Mesothelial cell of epicardium (in vitro differentiated cells): ENCODE measurements around the gene RALGPS2. TPM values are rescaled to one million over a fixed set of nuclear protein-coding genes. Genes with fewer than 3 reads are reported as not detected.

Experiments used
- DNase-seq, 2 experiments: peaks; one replicate each; pipeline ENCODE4 v3.0.0; 2021; ENCODE audit warnings: low spot score in 2 of 2; ENCODE audit not compliant: unreplicated experiment in 2 of 2
- H3K27ac Mint-ChIP-seq: 2 replicates; pipeline ENCODE4 v1.8.0; 2021; ENCODE audit warnings: mixed read lengths
- H3K27me3 Mint-ChIP-seq: 2 replicates; pipeline ENCODE4 v1.8.0; 2021; ENCODE audit warnings: low read depth, mixed read lengths
- H3K36me3 Mint-ChIP-seq: 2 replicates; pipeline ENCODE4 v1.8.0; 2021; ENCODE audit warnings: mixed read lengths
- H3K4me1 Mint-ChIP-seq: 2 replicates; pipeline ENCODE4 v1.8.0; 2021; ENCODE audit warnings: mixed read lengths
- H3K4me3 Mint-ChIP-seq: 2 replicates; pipeline ENCODE4 v1.8.0; 2021; ENCODE audit warnings: mild to moderate bottlenecking, moderate library complexity, mixed read lengths
- H3K9me3 Mint-ChIP-seq: 2 replicates; pipeline ENCODE4 v1.8.0; 2021; ENCODE audit warnings: mixed read lengths
- total RNA-seq: library from RNA; stranded (reverse); gene quantifications from 3 replicates; pipeline ENCODE4 v1.2.1, GENCODE V29; 2021
- TF ChIP-seq, protein P1 (sequence below): fragments of 200-600 bp; sonication (generic); IDR thresholded peaks from one replicate; pipeline ENCODE4 v1.5.0; 2021; ENCODE audit warnings: antibody characterized with exemption; ENCODE audit not compliant: unreplicated experiment

The RALGPS2 gene
- total RNA-seq, 1 donor from 2014 or later = 50.9 TPM

DNA sequence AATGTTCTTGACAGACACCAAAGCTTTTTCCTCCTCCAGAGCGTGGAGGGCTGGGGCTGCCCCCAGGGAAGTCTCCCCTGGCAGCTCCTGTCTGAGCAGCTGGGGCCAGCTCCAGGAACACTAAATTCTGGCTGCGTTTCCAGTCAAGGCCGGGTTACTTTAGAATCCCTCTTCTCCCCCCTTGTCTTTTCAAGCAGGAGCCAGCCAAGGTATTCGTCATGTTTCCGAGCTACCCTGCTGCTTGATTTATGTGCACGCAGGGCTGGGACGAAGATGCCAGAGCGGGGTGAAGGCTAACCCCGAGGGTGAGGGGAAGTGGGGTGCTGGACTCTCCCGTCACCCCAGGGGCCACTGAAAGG lies 213.9 kb downstream of the RALGPS2 start:
- peak overlapping the region; percentile 84 for H3K27ac Mint-ChIP-seq

DNA sequence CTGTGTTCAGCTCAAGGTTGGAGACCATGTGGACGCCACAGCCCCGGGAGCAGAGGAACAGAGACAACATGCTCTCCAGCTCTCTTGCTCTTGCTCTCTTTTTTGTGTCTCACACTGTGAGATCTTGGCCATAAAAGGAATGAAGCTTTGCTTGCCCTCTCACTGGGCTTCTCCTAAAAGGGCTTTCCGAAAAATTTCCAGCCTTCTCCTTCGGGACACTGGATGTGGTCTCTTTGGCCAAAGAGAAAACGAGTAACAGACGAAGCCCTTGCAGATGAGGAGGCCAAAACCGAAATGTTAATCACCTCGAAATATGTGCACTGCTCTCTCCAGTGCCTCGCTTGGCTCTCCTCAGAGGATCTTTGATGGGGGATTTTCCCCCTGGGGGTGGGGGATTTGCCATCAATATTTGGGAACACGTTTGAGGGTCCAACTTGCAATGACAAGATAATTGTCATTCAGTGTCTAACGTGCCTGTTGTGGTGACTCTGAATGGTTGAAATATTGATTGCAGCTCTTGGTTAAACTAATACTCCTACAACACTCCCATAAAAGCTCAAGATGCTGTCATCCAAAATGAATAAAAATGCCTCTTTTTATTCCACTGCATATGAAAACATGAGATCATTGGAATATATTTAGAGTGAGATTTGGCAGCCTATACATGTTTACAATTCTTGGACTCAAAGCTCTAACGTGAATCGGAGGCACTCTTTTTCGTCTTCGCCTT lies 214.5 kb downstream of the RALGPS2 start:
- Mint-ChIP-seq H3K27ac (peak overlapping the region; percentile 84), H3K27me3 (no peaks in the 10 kb centered on the region), H3K9me3 (no peaks in the 10 kb centered on the region), H3K4me1 (peaks cover 48% of the 10 kb centered on the region), H3K36me3 (no peaks in the 10 kb centered on the region), H3K4me3 (no peak overlapping the region)
- TF ChIP-seq, protein P1, sequence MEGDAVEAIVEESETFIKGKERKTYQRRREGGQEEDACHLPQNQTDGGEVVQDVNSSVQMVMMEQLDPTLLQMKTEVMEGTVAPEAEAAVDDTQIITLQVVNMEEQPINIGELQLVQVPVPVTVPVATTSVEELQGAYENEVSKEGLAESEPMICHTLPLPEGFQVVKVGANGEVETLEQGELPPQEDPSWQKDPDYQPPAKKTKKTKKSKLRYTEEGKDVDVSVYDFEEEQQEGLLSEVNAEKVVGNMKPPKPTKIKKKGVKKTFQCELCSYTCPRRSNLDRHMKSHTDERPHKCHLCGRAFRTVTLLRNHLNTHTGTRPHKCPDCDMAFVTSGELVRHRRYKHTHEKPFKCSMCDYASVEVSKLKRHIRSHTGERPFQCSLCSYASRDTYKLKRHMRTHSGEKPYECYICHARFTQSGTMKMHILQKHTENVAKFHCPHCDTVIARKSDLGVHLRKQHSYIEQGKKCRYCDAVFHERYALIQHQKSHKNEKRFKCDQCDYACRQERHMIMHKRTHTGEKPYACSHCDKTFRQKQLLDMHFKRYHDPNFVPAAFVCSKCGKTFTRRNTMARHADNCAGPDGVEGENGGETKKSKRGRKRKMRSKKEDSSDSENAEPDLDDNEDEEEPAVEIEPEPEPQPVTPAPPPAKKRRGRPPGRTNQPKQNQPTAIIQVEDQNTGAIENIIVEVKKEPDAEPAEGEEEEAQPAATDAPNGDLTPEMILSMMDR = no peak
- DNase-seq = no peak

More for the DNA sequence above, 213.9 kb downstream of the RALGPS2 start:
- DNase-seq = no peak
- H3K9me3 Mint-ChIP-seq = no peaks in the 10 kb centered on the region
- H3K4me1 Mint-ChIP-seq = peaks cover 51% of the 10 kb centered on the region
- H3K4me3 Mint-ChIP-seq = no peak overlapping the region
- no peaks in the 10 kb centered on the region for H3K27me3 Mint-ChIP-seq
- TF ChIP-seq, protein P1 = no peak
- no peaks in the 10 kb centered on the region for H3K36me3 Mint-ChIP-seq

- TF ChIP-seq, protein P1 = no peak
- DNase-seq = no peak
- Mint-ChIP-seq H3K36me3 (no peaks in the 10 kb centered on the region), H3K27ac (peak overlapping the region; percentile 84), H3K4me3 (no peak overlapping the region), H3K4me1 (peaks cover 48% of the 10 kb centered on the region), H3K27me3 (no peaks in the 10 kb centered on the region), H3K9me3 (no peaks in the 10 kb centered on the region)
Observed at GRCh38 chr1:178940068-178940765, 215.2 kb downstream of the RALGPS2 start.

GRCh38 chr1:178941261-178941689 lies 216.2 kb downstream of the RALGPS2 start:
- peaks cover 44% of the 10 kb centered on the region for H3K4me1 Mint-ChIP-seq
- no peak for DNase-seq

GRCh38 chr1:178941849-178942248 lies 216.8 kb downstream of the RALGPS2 start:
- no peak overlapping the region for H3K4me3 Mint-ChIP-seq
- H3K9me3 Mint-ChIP-seq = no peaks in the 10 kb centered on the region
- TF ChIP-seq, protein P1 = no peak
- no peaks in the 10 kb centered on the region for H3K36me3 Mint-ChIP-seq
- no peak overlapping the region for H3K27ac Mint-ChIP-seq
- no peaks in the 10 kb centered on the region for H3K27me3 Mint-ChIP-seq
- DNase-seq = no peak
- peaks cover 38% of the 10 kb centered on the region for H3K4me1 Mint-ChIP-seq

More at GRCh38 chr1:178941261-178941689, 216.2 kb downstream of the RALGPS2 start:
- Mint-ChIP-seq H3K36me3 (no peaks in the 10 kb centered on the region), H3K27me3 (no peaks in the 10 kb centered on the region), H3K9me3 (no peaks in the 10 kb centered on the region), H3K27ac (no peak overlapping the region), H3K4me3 (no peak overlapping the region)
- TF ChIP-seq, protein P1 = no peak
